ENCODE data around the gene TBC1D7. TPM values are rescaled to one million over a fixed set of nuclear protein-coding genes. Genes with fewer than 3 reads are reported as not detected.

TBC1D7 gene
- total RNA-seq, 1 donor from 2014 or later: 40.2 TPM

GRCh38 chr6:13357551-13358075, 29.3 kb upstream of the TBC1D7 start:
- intact Hi-C loops (cut with micrococcal nuclease): no loop called here
- DNase-seq: no peak

DNA sequence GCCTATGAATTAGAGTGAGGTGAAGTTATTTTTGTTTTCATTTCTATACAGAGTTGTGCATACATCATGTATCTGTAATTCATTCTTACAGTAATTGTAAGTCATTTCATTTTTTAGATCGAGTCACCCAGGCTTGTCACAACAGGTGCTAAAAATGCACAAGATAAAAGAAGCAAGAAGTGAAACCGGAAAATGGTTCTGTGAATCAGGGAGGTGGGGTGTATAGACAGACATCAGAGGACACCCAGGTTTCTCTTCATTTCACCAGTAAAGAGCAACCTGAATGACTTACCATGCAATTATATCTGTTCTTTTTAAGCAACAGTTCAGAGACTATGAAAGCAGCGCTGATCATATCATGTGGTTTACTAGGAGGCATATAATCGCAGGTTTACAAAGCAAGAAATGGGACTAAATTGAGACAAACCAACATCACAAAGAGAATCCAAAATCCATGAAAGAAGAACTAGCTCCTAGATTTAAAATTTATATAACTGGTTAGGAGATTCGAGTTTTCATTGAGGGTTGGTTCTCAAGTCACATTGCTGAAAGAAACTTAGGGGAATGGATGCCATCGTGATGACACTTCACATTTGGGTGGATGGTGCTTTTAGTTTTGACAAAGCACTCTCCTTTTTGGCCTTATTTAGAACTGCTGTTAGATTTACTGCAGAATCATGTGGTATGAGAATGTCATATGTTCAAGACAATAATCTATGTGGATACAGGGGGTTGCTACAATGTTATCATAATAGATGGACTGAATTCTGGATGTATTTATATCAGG, 27.9 kb upstream of the TBC1D7 start:
- no peak for TF ChIP-seq CTCF (IDR thresholded peaks at IDR 0.05; ENCODE audit: borderline replicate concordance)
- no peak overlapping the region for H3K27ac ChIP-seq (replicated peaks)

More at GRCh38 chr6:13357551-13358075, 29.3 kb upstream of the TBC1D7 start:
- H3K9me3 ChIP-seq (replicated peaks): no peaks in the 10 kb centered on the region
- H3K4me3 ChIP-seq: no peak overlapping the region
- H3K27me3 ChIP-seq (ENCODE audit: low read depth): no peaks in the 10 kb centered on the region
- peaks cover 76% of the 10 kb centered on the region for H3K4me1 ChIP-seq
- no peak overlapping the region for H3K27ac ChIP-seq (replicated peaks)
- H3K36me3 ChIP-seq: no peaks in the 10 kb centered on the region
- no peak for TF ChIP-seq CTCF (IDR thresholded peaks at IDR 0.05; ENCODE audit: borderline replicate concordance)

GRCh38 chr6:13355043-13355945, 27.0 kb upstream of the TBC1D7 start:
- peaks cover 59% of the 10 kb centered on the region for H3K4me1 ChIP-seq
- intact Hi-C loops (cut with micrococcal nuclease): no loop called here
- H3K36me3 ChIP-seq: no peaks in the 10 kb centered on the region
- H3K4me3 ChIP-seq: no peak overlapping the region
- no peak for TF ChIP-seq CTCF (IDR thresholded peaks at IDR 0.05; ENCODE audit: borderline replicate concordance)
- peak overlapping the region; percentile 49 for H3K27ac ChIP-seq (replicated peaks)
- DNase-seq: no peak
- no peaks in the 10 kb centered on the region for H3K27me3 ChIP-seq (ENCODE audit: low read depth)
- no peaks in the 10 kb centered on the region for H3K9me3 ChIP-seq (replicated peaks)

More for the DNA sequence above, 27.9 kb upstream of the TBC1D7 start:
- Histone ChIP-seq H3K27me3 (ENCODE audit: low read depth) (no peaks in the 10 kb centered on the region), H3K4me1 (peaks cover 62% of the 10 kb centered on the region), H3K36me3 (no peaks in the 10 kb centered on the region), H3K4me3 (no peak overlapping the region), H3K9me3 (replicated peaks) (no peaks in the 10 kb centered on the region)
- DNase-seq: no peak
- intact Hi-C loops (cut with micrococcal nuclease): no loop called here

DNA sequence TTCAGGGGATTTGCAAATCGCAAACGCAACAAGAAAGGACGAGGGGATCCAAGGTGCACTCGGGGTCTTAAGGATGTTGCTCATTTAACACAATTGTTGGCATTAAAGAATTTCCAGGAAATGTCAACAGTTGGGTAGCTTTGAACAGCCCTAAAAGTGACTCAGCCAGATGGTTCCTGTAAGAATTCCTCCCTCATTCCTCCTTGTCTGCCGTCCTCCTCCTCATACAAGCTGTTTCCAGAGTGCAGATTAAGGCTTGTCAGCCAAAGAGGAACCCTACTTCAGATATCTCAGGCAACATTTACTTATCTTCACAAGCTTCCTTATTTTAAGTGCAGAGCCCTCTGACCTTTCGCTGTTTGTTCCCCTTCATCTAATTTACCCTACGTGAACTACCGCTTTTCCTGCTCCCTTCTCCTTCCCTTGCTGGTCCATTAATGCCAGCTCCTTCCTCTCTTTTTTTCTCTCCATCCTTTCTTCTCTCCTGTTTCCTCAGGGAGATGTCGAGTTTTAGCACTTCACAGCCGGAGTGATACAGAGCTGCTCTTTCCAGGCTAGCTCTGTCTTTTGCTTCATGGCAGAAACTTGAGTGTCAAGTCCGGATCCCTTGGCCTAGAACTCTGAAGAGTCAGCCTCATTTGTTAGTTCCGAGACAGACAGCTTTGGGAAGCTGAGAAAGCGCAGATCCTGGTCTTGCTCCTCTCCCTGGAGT, 26.1 kb upstream of the TBC1D7 start:
- peaks cover 52% of the 10 kb centered on the region for H3K4me1 ChIP-seq

More for the DNA sequence above, 26.1 kb upstream of the TBC1D7 start:
- no peaks in the 10 kb centered on the region for H3K27me3 ChIP-seq (ENCODE audit: low read depth)
- H3K9me3 ChIP-seq (replicated peaks): no peaks in the 10 kb centered on the region
- TF ChIP-seq CTCF (IDR thresholded peaks at IDR 0.05; ENCODE audit: borderline replicate concordance): no peak
- H3K36me3 ChIP-seq: no peaks in the 10 kb centered on the region
- intact Hi-C loops (cut with micrococcal nuclease): no loop called here
- peak overlapping the region; percentile 49 for H3K27ac ChIP-seq (replicated peaks)
- no peak overlapping the region for H3K4me3 ChIP-seq
- no peak for DNase-seq
